ENCODE measurements around the gene ETV3. TPM values are rescaled to one million over a fixed set of nuclear protein-coding genes. Genes with fewer than 3 reads are reported as not detected.

Gene ETV3
- total RNA-seq, 2 experiments from 2014 or later, result 27.8 to 32.8 TPM

- DNase-seq (no peak), ATAC-seq (no peak)
- Mint-ChIP-seq H3K4me1 (no peaks in the 10 kb centered on the region), H3K4me3 (no peak overlapping the region), H3K27me3 (peaks cover 2% of the 10 kb centered on the region), H3K27ac (no peak overlapping the region), H3K9me3 (ENCODE audit: low read depth) (no peaks in the 10 kb centered on the region), H3K36me3 (no peaks in the 10 kb centered on the region)
- CTCF ChIA-PET, result interaction anchor here (0.6 to 12.2 kb wide), 35 partner anchors 9 to 179 kb away, joined by 3 to 575 read pairs (median 5); partner anchors contain the start of genes ETV3 and ETV3L
Observed at GRCh38 chr1:157089789-157090188, 48.4 kb downstream of the ETV3 start.

GRCh38 chr1:157088607-157089006, 49.6 kb downstream of the ETV3 start:
- Mint-ChIP-seq H3K4me3 (no peak overlapping the region), H3K27me3 (peaks cover 2% of the 10 kb centered on the region), H3K4me1 (no peaks in the 10 kb centered on the region), H3K27ac (no peak overlapping the region), H3K9me3 (ENCODE audit: low read depth) (no peaks in the 10 kb centered on the region), H3K36me3 (no peaks in the 10 kb centered on the region)
- no peak for DNase-seq
- CTCF ChIA-PET, result interaction anchor here (1.1 to 12.2 kb wide), 6 partner anchors 17 to 65 kb away, joined by 3 to 575 read pairs (median 6); partner anchors contain the start of gene ETV3
- ATAC-seq, result no peak

GRCh38 chr1:157087030-157087429, 51.2 kb downstream of the ETV3 start:
- CTCF ChIA-PET, result interaction anchor here (1.0 to 12.2 kb wide), 7 partner anchors 9 to 227 kb away, joined by 3 to 575 read pairs (median 4); partner anchors contain the start of genes ETV3 and NTRK1
- Mint-ChIP-seq H3K4me3 (no peak overlapping the region), H3K27me3 (peaks cover 7% of the 10 kb centered on the region), H3K4me1 (no peaks in the 10 kb centered on the region), H3K27ac (no peak overlapping the region), H3K36me3 (no peaks in the 10 kb centered on the region), H3K9me3 (ENCODE audit: low read depth) (no peaks in the 10 kb centered on the region)
- ATAC-seq, result no peak
- no peak for DNase-seq

GRCh38 chr1:157086299-157086698, 51.9 kb downstream of the ETV3 start:
- H3K9me3 Mint-ChIP-seq (ENCODE audit: low read depth), result no peaks in the 10 kb centered on the region
- H3K4me1 Mint-ChIP-seq, result no peaks in the 10 kb centered on the region
- DNase-seq, result no peak
- no peak for ATAC-seq
- CTCF ChIA-PET, result interaction anchor here (2.6 to 12.2 kb wide), 2 partner anchors 24 to 67 kb away, joined by 7 to 575 read pairs; no protein-coding TSS in a partner anchor
- H3K4me3 Mint-ChIP-seq, result no peak overlapping the region
- H3K27me3 Mint-ChIP-seq, result peaks cover 7% of the 10 kb centered on the region
- H3K27ac Mint-ChIP-seq, result no peak overlapping the region
- no peaks in the 10 kb centered on the region for H3K36me3 Mint-ChIP-seq

- DNase-seq (no peak), ATAC-seq (no peak)
- CTCF ChIA-PET, result interaction anchor here (12.2 kb wide), 1 partner anchor 68 kb away, joined by 575 read pairs; no protein-coding TSS in a partner anchor
- no peak overlapping the region for H3K4me3 Mint-ChIP-seq
- no peak overlapping the region for H3K27ac Mint-ChIP-seq
- no peaks in the 10 kb centered on the region for H3K36me3 Mint-ChIP-seq
- H3K27me3 Mint-ChIP-seq, result peaks cover 7% of the 10 kb centered on the region
- no peaks in the 10 kb centered on the region for H3K4me1 Mint-ChIP-seq
- H3K9me3 Mint-ChIP-seq (ENCODE audit: low read depth), result no peaks in the 10 kb centered on the region
Observed at GRCh38 chr1:157085421-157085820, 52.8 kb downstream of the ETV3 start.

- Mint-ChIP-seq H3K4me3 (no peak overlapping the region), H3K9me3 (ENCODE audit: low read depth) (no peaks in the 10 kb centered on the region), H3K27ac (no peak overlapping the region), H3K27me3 (peaks cover 5% of the 10 kb centered on the region), H3K4me1 (no peaks in the 10 kb centered on the region), H3K36me3 (no peaks in the 10 kb centered on the region)
- CTCF ChIA-PET, result interaction anchor here (0.9 to 12.2 kb wide), 3 partner anchors 11 to 69 kb away, joined by 3 to 575 read pairs (median 3); no protein-coding TSS in a partner anchor
- DNase-seq, result no peak
- ATAC-seq, result no peak
Observed at GRCh38 chr1:157084720-157085119, 53.5 kb downstream of the ETV3 start.

GRCh38 chr1:157081707-157082106, 56.5 kb downstream of the ETV3 start:
- Mint-ChIP-seq H3K36me3 (no peaks in the 10 kb centered on the region), H3K4me1 (no peaks in the 10 kb centered on the region), H3K27me3 (peaks cover 18% of the 10 kb centered on the region), H3K27ac (no peak overlapping the region), H3K9me3 (ENCODE audit: low read depth) (no peaks in the 10 kb centered on the region), H3K4me3 (no peak overlapping the region)
- no peak for DNase-seq
- no peak for ATAC-seq
- CTCF ChIA-PET, result interaction anchor here (3.3 to 12.2 kb wide), 2 partner anchors 9 to 72 kb away, joined by 20 to 575 read pairs; no protein-coding TSS in a partner anchor

- H3K4me3 Mint-ChIP-seq, result no peak overlapping the region
- DNase-seq, result no peak
- no peaks in the 10 kb centered on the region for H3K4me1 Mint-ChIP-seq
- H3K36me3 Mint-ChIP-seq, result no peaks in the 10 kb centered on the region
- H3K27ac Mint-ChIP-seq, result no peak overlapping the region
- CTCF ChIA-PET, result interaction anchor here (3.3 to 12.2 kb wide), 2 partner anchors 10 to 73 kb away, joined by 20 to 575 read pairs; no protein-coding TSS in a partner anchor
- H3K27me3 Mint-ChIP-seq, result peaks cover 21% of the 10 kb centered on the region
- no peaks in the 10 kb centered on the region for H3K9me3 Mint-ChIP-seq (ENCODE audit: low read depth)
- no peak for ATAC-seq
Observed at GRCh38 chr1:157080714-157081113, 57.5 kb downstream of the ETV3 start.

- CTCF ChIA-PET, result interaction anchor here (1.2 to 1.5 kb wide), 2 partner anchors 12 to 79 kb away, joined by 3 to 4 read pairs; no protein-coding TSS in a partner anchor
- peaks cover 31% of the 10 kb centered on the region for H3K27me3 Mint-ChIP-seq
- no peaks in the 10 kb centered on the region for H3K9me3 Mint-ChIP-seq (ENCODE audit: low read depth)
- no peak for DNase-seq
- H3K4me1 Mint-ChIP-seq, result no peaks in the 10 kb centered on the region
- H3K27ac Mint-ChIP-seq, result no peak overlapping the region
- H3K4me3 Mint-ChIP-seq, result no peak overlapping the region
- no peak for ATAC-seq
- H3K36me3 Mint-ChIP-seq, result no peaks in the 10 kb centered on the region
Observed at GRCh38 chr1:157077394-157077793, 60.8 kb downstream of the ETV3 start.

GRCh38 chr1:157073944-157074685, 64.1 kb downstream of the ETV3 start:
- DNase-seq, result peak; percentile 61
- Mint-ChIP-seq H3K4me1 (no peaks in the 10 kb centered on the region), H3K27me3 (peaks cover 30% of the 10 kb centered on the region), H3K36me3 (no peaks in the 10 kb centered on the region), H3K9me3 (ENCODE audit: low read depth) (no peaks in the 10 kb centered on the region), H3K27ac (no peak overlapping the region), H3K4me3 (no peak overlapping the region)
- CTCF ChIA-PET, result interaction anchor here (0.6 to 1.8 kb wide), 13 partner anchors 10 to 313 kb away, joined by 3 to 6 read pairs (median 3); no protein-coding TSS in a partner anchor
- no peak for ATAC-seq

Other genes starting within 250 kb of the ETV3 start
- not detected for gene PEAR1, start 244.7 kb downstream of the ETV3 start, total RNA-seq
- gene LRRC71, start 217.8 kb downstream of the ETV3 start, total RNA-seq, result not detected
- gene ARHGEF11, start 92.7 kb downstream of the ETV3 start, total RNA-seq, result 1 to 10 TPM in 1 of 2 experiments, under 1 TPM in 1; 0.66 to 6.1 TPM
- gene ETV3L, start 38.6 kb downstream of the ETV3 start, total RNA-seq, result not detected

Data from activated CD8-positive, alpha-beta memory T cell treated with anti-CD3 and anti-CD28 coated beads, Interleukin-2, amount 10 ng/mL, durations not matched to agents 7 days and 5 days (primary cell).